AG09309 (cell line): ENCODE results near the gene EMC1.
"Not testable (repeated sequence)": the region's sequence is repeated elsewhere in the genome, so short reads cannot be mapped to it uniquely, and the experiment has no call there.

Experiments
- DNase-seq: peaks from one replicate; pipeline ENCODE4 v3.0.0-alpha.2; 2010; ENCODE audit warnings: low read depth
- H3K4me3 ChIP-seq: 2 replicates; pipeline ENCODE4 v1.5.1; 2011; ENCODE audit warnings: mild to moderate bottlenecking, low read depth, low read length, moderate library complexity; ENCODE audit not compliant: control insufficient read depth
- TF ChIP-seq, protein P1 (sequence below): IDR thresholded peaks from 2 replicates; pipeline ENCODE4 v1.5.1; 2011; ENCODE audit warnings: mild to moderate bottlenecking, low read depth, low read length, inconsistent platforms; ENCODE audit not compliant: insufficient read depth, control insufficient read depth; ENCODE audit errors: missing control alignments

EMC1 gene

GRCh38 chr1:19186001-19186400 is 65.3 kb downstream of the EMC1 start:
- TF ChIP-seq, protein P1, sequence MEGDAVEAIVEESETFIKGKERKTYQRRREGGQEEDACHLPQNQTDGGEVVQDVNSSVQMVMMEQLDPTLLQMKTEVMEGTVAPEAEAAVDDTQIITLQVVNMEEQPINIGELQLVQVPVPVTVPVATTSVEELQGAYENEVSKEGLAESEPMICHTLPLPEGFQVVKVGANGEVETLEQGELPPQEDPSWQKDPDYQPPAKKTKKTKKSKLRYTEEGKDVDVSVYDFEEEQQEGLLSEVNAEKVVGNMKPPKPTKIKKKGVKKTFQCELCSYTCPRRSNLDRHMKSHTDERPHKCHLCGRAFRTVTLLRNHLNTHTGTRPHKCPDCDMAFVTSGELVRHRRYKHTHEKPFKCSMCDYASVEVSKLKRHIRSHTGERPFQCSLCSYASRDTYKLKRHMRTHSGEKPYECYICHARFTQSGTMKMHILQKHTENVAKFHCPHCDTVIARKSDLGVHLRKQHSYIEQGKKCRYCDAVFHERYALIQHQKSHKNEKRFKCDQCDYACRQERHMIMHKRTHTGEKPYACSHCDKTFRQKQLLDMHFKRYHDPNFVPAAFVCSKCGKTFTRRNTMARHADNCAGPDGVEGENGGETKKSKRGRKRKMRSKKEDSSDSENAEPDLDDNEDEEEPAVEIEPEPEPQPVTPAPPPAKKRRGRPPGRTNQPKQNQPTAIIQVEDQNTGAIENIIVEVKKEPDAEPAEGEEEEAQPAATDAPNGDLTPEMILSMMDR: no peak
- DNase-seq: no peak
- no peak overlapping the region for H3K4me3 ChIP-seq

DNA sequence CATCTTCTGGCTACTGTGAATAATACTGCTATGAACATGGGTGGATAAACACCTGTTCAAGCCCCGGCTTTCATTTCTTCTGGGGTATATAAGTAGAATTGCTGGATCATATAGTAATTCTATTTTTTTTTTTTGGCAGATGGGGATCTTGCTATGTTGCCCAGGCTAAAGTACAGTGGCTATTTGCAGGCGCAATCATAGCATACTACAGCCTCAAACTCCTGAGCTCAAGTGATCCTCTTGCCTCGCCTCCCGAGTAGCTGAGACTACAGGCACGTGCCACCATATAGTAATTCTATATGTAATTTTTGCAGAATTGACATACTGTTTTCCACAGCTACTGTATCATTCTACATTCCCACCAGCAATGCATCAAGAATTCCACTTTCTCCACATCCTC is 69.1 kb downstream of the EMC1 start:
- no peak overlapping the region for H3K4me3 ChIP-seq
- TF ChIP-seq, protein P1: no peak
- DNase-seq: no peak

DNA sequence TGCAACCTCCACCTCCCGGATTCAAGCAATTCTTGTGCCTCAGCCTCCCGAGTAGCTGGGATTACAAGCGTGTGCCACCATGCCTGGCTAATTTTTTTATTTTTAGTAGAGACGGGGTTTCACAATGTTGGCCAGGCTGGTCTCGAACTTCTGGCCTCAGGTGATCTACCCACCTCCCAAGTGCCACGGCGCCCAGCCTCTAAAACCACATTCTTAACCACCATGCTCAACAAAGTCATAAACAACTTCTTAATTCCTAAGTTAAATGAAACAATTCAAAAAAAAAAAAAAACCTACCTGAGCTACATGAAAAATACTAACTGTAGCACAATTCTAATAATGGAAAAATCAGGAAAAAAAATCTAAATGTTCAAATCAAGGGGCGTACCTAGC is 71.1 kb downstream of the EMC1 start:
- not testable (repeated sequence) for DNase-seq, H3K4me3 ChIP-seq

- TF ChIP-seq, protein P1: peak; percentile 38
- no peak overlapping the region for H3K4me3 ChIP-seq
- DNase-seq: no peak
Observed at GRCh38 chr1:19179597-19180264, 71.6 kb downstream of the EMC1 start.

DNA sequence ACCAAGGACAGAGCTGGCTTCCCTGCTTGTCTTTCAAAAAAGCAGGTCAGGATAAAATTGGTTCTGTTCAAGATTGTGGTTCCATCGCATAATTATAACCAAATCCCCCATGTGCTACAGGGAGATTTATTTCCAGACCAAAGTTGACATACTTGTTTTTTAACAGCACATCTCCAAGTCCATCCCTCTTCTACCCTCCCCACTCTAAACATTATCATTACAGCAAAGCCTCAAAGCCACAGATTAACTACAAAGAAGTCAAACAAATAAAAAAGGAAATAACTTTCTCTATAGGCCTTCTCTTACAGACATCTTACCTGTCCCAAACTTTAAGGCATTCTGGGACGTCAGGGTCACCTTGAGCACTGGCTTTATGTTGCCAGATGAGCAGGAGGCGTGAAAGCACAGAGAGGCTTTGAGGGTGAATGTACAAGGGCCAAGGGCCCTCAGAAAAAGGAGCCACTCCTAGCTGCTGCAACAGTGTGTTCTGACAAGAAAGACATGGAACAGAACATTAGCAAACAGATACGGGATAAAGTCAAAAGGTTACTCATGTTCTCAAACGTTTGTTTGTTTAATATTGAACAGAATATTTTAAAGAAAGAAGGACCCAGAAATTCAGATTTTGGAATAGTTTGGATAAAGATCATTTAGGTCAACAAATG is 72.5 kb downstream of the EMC1 start:
- TF ChIP-seq, protein P1: no peak
- H3K4me3 ChIP-seq: no peak overlapping the region
- DNase-seq: no peak

- no peak overlapping the region for H3K4me3 ChIP-seq
- TF ChIP-seq, protein P1: no peak
- no peak for DNase-seq
Observed at GRCh38 chr1:19177811-19178210, 73.5 kb downstream of the EMC1 start.

DNA sequence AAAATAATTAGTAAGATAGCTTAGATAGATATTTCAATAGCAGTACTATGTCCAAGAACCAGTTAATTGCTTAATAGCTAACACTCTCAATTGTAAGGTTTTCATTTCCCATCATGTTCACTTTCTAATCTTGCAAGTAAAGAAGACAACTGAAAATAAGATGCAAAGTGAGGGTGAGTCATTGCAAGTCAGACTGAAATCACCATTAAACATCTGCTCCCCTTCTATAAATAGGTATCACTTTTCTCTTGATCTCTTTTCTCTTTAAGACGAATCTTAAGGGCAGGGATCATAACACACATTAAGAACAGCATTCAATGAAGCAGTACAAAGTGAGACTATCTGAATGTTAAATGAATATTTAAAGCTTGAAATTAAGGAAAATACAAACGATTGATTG is 81.7 kb downstream of the EMC1 start:
- H3K4me3 ChIP-seq: no peak overlapping the region
- TF ChIP-seq, protein P1: no peak
- peak; percentile 8 for DNase-seq
